AG04449 (cell line): ENCODE measurements around the gene HLTF.

Experiments
- CTCF ChIA-PET: fragments of 350-600 bp; formaldehyde crosslinking; extraction: SDS; loops from one replicate; lab custom pipeline; 2021; ENCODE audit warnings: antibody characterized with exemption; lab: Yijun Ruan, JAX
- POLR2A ChIA-PET: fragments of 400-600, 350-600 bp; formaldehyde crosslinking; extraction: SDS; loops from one replicate; lab custom pipeline; 2020; ENCODE audit warnings: antibody characterized with exemption, inconsistent platforms; lab: Yijun Ruan, JAX
- DNase-seq: peaks from one replicate; pipeline ENCODE4 v3.0.0-alpha.2; 2010; ENCODE audit warnings: low read depth, low spot score
- H3K4me3 ChIP-seq: 2 replicates; pipeline ENCODE4 v1.5.1; 2011; ENCODE audit warnings: low read depth, mild to moderate bottlenecking, control low read depth, low read length
- CTCF ChIP-seq: IDR thresholded peaks from one replicate; pipeline ENCODE4 v1.5.1; 2011; ENCODE audit warnings: mild to moderate bottlenecking, moderate library complexity, low read length, control low read depth, inconsistent platforms; ENCODE audit not compliant: insufficient read depth; ENCODE audit errors: missing control alignments

HLTF gene

GRCh38 chr3:149019580-149019979 is 66.8 kb downstream of the HLTF start:
- ChIA-PET POLR2A (interaction anchor here (0.5 kb wide), 1 partner anchor 38 kb away, joined by 3 read pairs; no protein-coding TSS in a partner anchor), CTCF (no interaction called here)
- no peak for TF ChIP-seq CTCF
- no peak overlapping the region for H3K4me3 ChIP-seq
- DNase-seq, result no peak

GRCh38 chr3:149018247-149018646 is 68.1 kb downstream of the HLTF start:
- POLR2A ChIA-PET, result no interaction called here
- no peak for DNase-seq
- H3K4me3 ChIP-seq, result no peak overlapping the region
- no peak for TF ChIP-seq CTCF
- CTCF ChIA-PET, result no interaction called here

- peak; percentile 94 for DNase-seq
- ChIA-PET CTCF (interaction anchor here (1.2 kb wide), 1 partner anchor 61 kb away, joined by 4 read pairs; no protein-coding TSS in a partner anchor), POLR2A (no interaction called here)
- H3K4me3 ChIP-seq, result no peak overlapping the region
- TF ChIP-seq CTCF, result no peak
Measured at GRCh38 chr3:149016669-149017541, 69.4 kb downstream of the HLTF start.

- ChIA-PET POLR2A (no interaction called here), CTCF (interaction anchor here (1.2 kb wide), 1 partner anchor 61 kb away, joined by 4 read pairs; no protein-coding TSS in a partner anchor)
- TF ChIP-seq CTCF, result no peak
- H3K4me3 ChIP-seq, result no peak overlapping the region
- no peak for DNase-seq
Measured at GRCh38 chr3:149016242-149016641, 70.1 kb downstream of the HLTF start.

- ChIA-PET CTCF (no interaction called here), POLR2A (no interaction called here)
- no peak for TF ChIP-seq CTCF
- no peak for DNase-seq
- H3K4me3 ChIP-seq, result no peak overlapping the region
Measured at GRCh38 chr3:149015393-149015792, 70.9 kb downstream of the HLTF start.

- ChIA-PET CTCF (interaction anchor here (0.9 kb wide), 1 partner anchor 58 kb away, joined by 3 read pairs; no protein-coding TSS in a partner anchor), POLR2A (no interaction called here)
- TF ChIP-seq CTCF, result no peak
- H3K4me3 ChIP-seq, result no peak overlapping the region
- DNase-seq, result no peak
Measured at GRCh38 chr3:149013726-149014125, 72.6 kb downstream of the HLTF start.
